HG03064 (cell line): ENCODE results near the gene ZIC1.

Experiments used
- ATAC-seq: cut with Tn5 transposase; IDR thresholded peaks from one replicate; pipeline ENCODE4 v1.9.1; 2021; ENCODE audit warnings: low read depth; ENCODE audit not compliant: unreplicated experiment

The ZIC1 gene

DNA sequence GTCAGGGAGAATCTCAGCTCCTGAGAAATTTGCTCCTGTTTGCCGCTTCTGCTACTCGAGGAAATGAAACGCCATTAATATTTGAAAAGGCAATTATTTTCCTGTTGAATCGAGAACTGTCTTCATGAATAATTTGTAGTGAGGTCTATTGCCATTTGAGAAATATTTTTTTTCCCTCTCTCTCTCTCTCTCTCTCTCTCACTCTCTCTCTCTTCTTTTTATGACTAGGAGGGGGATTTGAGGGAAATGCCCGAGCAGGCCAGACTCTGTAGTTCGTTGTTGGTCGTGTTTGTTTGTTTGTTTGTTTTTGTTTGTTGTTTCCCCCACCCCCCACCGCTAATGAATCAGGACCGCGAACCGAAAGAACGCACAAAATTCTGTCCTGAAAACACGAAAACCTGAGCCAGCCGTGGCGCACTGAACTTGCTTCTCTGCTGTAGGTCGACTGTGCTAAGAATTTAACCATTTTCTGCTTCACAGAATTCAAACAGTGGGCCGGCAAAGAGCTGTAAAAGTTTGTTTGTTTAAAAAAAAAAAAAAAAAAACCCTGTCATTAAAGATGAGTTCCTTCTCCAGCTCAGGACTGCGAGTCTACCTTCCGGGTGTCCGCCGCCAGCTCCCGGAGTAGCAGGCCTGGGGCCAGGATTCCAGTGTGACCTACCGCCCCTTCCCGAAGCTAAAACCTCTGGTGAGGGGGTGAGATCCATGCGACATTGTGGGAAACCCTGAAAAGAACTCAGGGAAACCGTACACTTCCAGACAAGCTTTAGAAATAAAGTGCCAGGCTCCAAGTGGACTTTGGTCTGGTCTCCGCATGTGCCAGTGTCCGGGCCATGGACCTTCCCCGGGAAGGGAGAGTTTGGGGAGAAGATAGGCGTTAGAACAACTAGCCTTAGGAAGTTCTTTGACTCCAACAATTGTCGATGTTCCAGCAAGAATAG, 15.0 kb upstream of the ZIC1 start:
- no peak for ATAC-seq

DNA sequence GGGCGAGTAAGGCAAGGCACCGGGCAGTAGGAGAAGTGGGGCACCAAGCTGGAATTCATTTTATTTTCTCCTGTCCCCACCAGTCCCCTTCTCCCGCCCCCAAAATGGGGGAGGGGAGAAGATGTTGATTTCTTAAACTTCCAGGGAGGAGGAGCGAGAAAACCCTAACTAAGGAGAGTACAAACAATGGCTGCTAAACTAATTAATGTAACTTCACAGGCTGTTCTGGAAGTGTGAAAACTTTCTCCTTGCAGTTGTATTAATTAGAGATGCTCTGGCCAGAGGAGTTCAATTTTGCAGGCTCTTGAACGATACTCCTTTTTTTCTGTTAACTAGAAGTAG, 14.3 kb upstream of the ZIC1 start:
- ATAC-seq = no peak

DNA sequence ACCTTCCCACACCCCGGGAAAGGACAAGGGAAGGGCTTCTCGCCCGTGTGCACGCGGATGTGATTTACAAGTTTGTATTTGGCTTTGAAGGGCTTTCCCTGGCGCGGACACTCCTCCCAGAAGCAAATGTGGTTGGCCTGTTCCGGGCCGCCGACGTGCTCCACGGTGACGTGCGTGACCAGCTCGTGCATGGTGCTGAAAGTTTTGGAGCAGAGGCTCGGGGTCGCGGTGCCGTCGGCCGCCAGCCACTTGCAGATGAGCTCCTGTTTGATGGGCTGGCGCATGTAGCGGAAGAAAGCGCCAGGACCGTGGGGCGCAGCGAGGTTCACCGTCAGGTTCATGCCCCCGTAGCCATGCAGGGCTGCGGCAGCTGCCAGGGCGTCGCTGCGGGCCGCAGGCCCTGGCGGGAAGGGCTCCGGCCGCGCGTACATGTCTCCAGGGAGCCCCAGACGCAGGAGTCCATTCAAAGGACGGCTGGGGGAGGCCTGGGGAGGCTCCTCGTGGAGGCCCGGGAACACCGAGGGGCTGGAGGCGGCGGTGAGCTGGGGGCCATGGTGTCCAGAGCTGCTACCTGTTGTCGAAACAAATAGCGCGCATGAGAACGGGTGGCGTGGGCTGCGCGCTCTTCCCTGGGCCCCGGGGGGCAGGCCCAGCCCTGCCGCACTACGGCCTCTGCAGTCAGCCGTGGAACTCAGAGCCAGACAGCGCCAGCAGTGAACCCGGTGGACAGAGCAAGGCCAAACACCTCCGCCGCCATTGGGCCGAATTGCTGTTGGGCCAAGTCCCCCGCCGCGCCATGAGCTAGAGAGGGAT, 13.1 kb upstream of the ZIC1 start:
- ATAC-seq = no peak

DNA sequence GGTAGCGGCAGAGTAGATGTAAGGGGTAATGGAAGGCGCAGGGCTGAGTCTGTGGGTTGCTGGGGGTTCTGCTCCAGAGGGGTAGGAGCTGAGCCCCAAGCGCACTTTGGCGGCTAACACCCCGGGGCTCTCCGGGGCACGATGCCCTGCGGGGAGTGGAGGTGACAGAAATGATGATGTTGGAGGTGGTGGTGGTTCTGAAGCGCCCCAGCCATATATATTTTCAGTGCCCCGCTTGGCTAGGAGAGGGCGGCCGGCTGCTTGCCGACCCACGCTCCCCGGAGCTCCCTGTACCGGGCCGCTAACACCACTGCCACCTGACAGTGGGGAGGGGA, 12.5 kb upstream of the ZIC1 start:
- no peak for ATAC-seq

DNA sequence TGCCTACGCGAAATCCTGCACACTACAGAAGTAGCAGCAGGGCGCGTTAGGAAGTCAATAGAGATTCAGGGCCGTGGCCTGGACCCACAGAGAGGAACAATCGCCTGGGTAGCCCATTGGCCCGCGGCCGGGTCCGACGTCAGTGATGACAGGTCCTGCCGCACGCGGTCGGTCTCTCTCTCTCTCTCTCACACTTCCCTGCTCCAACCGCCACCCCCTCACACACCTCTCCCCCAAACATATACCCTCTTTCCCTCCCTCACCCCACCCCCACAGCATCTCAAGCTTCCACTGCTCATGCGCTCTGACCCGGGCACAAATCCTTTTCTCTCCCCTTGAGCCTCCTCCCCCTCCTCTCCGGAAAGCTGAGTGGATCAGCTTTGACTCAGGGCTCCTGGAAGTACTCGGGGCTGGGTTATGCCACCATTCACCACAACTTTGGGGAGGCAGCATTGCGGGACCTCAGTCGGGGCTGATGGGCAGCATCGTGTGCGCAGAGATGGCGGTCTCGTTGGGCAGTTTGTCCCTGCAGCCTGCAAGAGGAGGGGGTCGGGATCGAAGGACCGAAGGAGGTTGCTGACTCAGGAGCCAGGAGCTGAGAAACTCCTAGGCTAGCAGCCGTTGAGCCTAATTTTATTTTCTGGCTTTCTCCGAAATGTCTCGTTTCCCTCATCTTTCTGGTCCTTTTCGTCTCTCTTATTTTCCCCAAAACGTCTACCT, 11.8 kb upstream of the ZIC1 start:
- ATAC-seq = no peak

DNA sequence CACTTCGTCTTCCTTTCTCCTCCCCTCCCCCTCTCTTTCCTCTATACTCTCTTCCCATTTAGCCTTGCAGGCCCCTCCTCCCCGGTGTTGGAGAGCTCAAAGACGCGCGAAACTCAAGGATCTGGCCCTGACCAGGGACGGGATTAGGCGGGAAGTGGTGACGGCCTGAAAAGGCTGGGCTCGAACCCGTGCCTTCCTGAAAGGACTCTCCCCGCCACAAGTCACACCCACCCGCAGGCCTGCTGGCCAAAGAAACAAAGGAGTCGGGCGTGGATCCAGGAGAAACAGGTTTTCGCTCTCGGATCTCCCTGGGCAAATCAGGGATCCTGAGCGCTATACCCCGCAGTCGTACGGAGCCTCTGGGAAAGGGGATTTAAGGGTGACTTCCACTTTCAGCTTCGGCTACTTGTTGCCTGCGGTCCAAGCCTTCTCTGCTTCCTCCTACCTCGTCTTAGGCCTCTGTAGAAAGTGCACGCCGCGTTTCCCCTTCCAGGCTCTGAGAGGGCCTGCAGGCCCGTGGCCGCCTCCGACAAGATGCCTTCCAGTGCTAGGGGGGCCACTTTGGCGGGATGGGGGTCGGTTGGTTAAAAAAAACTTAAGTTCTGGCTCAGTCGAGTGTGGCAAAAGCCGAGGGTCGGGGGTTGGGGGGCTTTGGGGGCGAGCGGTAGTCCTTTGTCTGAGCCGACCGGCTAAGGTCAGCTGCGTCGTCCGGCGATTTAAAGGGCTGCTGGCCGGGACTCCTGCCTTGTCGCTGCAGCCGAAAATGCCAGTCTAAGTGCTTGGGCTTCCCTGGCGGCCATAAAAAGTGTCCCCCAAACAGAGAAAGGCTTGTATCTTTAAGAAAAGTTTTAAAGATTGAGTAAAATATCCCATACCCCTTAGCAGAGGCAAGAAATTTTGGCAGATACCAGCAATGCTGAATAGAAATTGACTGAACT, 11.0 kb upstream of the ZIC1 start:
- no peak for ATAC-seq

DNA sequence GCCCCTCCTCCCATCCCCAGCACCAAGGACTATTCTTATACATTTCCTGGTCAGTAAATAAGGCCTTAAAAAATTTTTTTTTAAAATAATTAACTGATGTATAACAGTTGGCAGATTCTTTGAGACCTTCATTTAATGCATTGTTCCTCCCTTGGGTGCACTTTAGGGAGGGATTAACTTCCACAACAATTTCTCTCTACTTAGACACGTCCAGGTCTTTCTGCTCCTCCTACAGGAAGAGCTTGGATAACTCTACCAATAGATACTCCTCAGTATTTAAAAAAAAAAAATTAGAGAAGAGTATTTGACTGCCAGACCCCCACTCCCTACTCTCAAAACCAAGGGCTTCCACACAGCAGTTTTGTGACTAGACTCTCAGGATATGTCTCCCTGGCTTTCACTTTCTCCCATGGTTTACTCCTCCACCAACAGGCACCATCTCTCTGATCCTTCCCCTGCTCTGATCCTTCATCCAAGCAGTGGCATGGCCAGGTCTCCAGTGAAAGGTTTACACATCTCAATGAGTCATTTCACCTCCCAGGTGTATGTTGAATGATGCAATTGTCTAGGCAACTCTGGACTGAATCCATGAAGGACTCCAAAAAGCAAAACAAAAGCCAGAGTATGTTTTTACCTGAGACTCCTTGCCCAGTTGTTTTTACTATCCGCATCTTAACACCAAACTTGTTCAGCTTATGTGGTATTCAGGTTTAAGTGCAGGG, 10.2 kb upstream of the ZIC1 start:
- ATAC-seq = no peak

DNA sequence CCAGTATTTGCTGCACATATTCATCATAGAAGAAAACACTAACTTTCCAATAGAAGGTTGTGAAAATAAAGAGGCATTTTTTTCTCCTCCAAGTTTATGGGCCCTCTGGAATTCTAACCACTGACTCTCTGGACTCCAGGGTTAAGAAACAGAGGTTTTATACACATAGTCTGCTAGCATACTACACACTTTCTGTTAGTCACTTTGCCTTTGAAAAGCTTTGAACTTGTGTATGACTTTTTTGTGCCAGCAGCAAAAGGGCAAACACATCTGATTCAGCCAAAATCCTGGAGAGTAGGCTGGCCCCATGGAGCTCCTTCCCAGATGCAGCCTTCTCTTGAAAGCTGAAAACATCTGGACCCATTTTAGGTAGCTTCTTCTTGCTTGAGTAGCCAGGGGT, 9.1 kb upstream of the ZIC1 start:
- ATAC-seq = no peak

DNA sequence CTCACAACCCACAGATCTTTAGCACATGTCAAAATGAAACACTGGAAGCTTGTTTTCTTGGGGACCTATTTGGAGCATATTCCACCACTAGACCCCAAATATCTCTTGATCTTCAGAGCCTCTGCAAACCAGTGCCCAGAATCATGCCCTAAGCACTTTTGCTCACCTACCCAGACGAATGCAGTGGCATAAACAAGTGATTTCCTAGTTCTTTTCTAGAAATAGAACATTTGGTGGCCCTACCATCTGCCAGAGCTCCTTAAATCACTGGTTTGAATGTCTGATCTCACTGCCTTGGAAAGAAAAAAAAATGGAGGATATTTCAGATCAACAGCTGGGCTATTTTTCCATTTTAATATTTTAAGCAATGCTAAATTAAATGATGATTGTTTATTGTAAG, 8.2 kb upstream of the ZIC1 start:
- ATAC-seq = no peak

DNA sequence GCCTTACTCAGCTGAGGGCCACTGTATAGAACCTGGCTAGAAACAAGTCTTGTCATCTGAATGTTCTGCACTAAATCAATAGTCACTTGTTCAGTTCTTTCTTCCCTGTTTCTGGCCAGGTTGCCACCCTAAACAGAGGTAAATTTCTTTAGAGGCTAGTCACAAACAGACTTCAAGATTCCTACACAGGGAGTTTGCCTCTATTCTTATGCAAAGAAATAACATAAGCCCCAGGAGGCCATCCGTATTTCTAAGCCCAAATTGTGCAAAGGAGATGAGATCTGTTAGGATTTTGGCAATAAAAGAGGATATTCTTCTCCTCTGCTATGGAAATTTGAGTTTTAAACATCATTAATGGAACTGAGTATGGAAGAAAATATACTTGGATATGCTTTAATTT, 7.7 kb upstream of the ZIC1 start:
- no peak for ATAC-seq

DNA sequence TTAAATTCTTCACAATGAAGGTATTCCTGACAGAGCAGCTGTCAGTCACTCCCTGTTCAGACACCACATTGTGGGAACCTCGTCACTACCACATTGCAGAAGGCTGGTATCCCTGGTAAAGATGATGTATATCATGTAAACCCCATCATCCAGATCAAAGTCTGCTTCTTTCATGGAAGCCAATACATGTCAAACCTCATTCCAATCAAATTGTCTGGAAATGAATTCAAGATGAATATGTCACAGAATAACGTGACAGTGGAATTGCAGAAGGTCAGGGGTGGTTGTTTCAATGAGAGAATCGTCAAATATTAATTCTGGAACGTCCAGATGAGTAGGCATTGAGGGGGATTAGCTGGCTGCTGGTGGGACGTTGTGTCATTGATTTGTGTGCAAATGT, 7.0 kb upstream of the ZIC1 start:
- no peak for ATAC-seq

DNA sequence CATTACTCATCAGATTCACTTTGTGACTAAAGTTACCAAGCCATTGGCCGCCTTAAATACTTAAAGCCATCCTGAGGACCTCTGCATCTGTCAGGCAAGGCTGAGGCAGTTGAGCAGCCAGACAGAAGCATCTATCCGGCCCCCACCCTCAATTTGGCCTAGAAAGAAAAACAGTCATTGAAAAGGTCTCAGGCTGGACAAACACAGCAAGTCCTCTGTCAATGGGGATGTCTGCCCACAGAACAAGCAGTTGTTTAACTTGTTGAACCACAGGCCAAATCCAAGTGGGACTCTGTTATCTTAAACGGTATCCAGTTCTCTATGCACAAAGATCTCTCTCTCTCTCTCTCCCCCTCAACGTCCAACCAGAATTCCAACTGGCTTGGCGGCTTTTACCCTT, 5.7 kb upstream of the ZIC1 start:
- ATAC-seq = no peak

DNA sequence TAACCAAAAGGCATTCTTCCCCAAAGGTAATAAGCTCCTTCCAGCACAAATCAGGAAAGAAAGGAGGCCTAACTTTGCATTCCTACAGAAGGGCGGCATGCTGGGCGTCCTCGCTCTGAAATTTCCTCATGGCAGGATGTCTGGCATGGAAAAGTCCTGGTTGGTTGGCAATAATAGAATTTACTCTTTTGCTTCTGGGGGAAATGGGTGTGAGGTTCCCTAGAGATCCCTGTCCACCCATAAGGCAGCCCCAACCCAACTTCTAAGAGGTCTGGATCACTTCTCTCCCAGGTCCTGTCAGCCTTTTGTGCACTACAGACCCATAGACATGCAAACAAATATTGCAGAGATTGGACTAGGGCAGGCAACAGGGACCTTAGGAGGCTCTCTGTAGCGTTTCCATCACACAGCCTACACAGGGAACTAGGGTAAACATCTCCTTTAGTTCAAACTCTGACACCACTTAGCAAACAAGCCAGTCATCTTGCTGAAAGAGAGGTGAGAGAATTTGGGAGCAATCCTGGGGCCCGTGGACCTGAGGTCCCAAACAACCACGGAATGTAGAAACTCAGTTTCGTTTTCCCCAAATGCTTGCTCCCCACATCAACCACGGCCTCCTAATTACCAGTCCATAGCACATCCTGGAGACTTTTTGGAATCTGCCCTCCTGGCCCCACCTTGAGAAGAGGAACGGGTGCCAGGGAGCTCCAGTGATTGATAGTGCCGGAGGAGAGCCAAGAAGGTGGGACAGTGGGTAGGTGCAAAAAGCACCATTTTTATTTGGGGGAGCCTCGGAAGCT, 5.0 kb upstream of the ZIC1 start:
- ATAC-seq = no peak

DNA sequence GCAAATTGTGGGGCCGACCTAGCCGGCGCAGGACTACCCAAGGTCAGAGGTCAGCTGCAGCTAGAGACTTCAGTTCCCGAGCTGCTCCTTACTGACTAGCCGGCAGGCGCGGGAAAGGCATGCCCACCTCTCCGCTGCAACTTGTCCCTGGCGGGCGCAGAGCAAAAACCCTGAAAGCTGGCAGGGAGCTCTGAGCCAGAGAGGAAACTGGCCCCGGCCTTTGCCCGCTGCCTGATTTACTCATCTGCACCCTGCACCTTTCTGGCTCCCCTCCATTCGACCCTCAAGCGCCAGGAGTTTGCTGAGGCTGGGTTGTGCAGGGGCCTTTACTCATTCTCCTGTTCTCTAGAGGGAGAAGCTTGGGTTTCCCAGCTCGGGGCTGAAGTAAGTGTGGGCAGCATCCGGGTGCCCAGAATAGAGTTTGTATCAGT, 4.3 kb upstream of the ZIC1 start:
- ATAC-seq = no peak

DNA sequence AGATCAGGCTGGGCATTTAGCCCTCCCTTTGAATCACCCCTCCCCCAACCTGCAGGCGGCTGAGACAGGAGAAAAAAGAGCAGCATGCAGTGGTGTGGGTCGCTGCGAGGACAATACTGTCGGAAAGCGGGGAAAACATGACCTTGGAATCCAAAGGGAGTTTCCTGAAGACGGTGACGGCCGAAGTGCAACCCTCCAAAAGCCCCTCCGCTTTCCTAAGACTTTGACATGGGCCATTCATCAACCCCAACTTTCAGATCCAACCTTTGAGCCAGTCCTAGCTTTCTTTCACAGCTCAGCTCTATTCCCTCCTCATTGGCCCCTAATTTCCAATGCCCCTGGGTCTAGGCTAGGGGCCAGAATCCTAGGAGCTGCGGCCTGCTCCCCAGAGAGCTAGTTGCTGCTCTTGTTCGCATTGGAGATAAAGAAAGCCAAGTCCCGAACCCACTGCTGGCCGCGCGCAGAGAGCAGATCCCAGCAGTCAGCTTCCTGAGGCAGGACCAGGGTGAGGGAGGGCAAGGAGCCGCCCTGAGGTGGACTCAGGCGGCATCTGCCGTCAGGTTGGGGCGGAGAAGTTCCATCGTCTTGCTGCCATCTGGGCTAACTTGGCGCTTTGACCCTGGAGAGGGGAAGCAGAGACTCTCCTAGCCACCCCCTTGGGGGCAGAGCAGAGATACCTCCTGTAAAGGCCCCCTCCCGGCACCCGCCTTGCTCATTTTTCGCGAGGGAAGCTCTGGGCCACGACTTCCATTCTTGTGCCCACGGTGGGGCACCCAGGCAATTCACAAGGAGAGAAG, 3.7 kb upstream of the ZIC1 start:
- ATAC-seq = no peak

DNA sequence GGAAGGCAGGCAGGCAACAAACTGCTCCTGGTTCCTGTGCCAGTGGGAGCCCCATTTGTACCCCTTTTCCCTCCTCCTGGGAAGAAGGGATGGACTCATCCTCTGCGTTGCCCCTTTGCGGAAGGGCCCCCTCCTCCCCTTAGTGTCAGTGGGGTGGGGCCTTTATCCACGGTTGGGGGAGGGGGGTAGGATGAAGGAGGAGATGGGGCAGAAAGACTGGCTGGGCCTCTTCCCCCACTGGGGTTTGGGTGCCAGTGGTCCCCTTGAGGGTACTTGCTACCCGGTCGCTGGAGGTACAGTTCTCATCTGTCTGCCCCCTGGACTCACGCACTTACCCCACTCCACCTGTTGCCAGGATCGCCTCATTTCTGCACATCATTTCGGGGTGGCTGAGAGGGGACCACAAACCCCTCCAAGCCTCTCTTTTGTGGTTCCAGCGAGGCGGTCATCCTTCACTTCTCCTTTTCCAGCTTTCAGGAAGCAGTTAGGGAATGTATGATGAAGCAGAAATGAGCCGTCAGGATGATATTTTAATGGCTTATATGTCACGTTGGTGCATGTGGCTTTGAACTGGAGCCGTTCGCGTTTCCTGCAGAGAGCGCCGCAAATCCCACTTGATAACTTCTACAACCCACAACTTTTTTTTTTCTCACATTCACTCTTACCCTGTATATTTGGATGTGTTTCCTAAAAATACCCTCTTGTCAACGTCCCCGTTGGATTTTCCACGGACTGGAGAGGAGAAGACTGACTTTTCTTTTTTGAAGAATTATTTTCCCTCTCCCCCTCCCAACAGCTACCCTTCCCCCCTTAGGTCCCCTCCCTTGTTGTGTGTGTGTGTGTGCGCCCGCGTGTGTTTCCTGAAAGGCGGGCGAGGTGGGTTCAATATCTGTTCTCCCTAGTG, 2.9 kb upstream of the ZIC1 start, which contains the start of gene ZIC4:
Gene ZIC4 (minus strand): TSS at position 516 of the 904 bp plus-strand sequence. CDS start 3,746 bp downstream, outside the sequence.
- no peak for ATAC-seq

DNA sequence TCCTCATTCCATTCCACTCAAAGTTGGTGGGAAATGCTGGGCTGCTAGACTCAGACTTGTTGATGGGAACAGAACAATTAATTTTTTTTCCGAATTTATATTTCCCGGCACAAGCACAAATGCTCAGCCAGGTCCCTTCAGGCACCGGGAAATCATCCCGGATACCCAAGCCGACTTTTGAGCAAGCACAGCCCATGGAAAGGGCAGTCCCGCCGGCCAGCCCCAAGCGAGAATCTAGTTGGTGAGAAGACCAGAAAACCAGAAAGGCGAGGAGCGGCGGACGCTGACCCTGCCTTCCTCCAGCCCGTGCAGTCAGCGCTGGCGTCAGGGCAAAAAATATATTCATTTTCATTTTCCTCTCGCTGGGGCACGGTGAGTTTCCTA, 2.1 kb upstream of the ZIC1 start:
- ATAC-seq = no peak
